Measurements from ENCODE around the gene ANKRD18B. TPM values are rescaled to one million over a fixed set of nuclear protein-coding genes. Genes with fewer than 3 reads are reported as not detected.
A peak's percentile ranks its signal among the peaks of the same experiment; 100 is the strongest.
"Not testable (repeated sequence)": the region's sequence is repeated elsewhere in the genome, so short reads cannot be mapped to it uniquely, and the experiment has no call there.

Gene ANKRD18B
- total RNA-seq, 4 donors from 2014 or later = 3.8 to 19.8 (median 10.8) TPM

DNA sequence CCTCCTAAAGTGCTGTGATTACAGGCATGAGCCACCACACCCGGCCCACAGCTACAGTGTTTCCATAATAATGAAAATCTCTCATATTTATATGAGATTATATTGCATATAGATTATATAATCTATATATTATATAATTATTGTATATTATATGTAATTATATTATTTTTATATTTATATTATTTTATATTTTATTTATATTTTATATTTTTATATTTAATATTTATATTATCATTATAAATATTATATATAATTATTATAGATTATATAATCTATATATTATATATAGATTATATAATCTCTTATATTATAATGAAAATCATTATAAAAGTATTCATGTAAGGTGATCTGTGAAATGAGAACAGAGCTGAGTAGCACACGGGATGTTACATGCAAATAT is 11.5 kb downstream of the ANKRD18B start:
- 81 to 88% methylated on average over 2 of the region's 2 CpGs for WGBS, 2 donors

DNA sequence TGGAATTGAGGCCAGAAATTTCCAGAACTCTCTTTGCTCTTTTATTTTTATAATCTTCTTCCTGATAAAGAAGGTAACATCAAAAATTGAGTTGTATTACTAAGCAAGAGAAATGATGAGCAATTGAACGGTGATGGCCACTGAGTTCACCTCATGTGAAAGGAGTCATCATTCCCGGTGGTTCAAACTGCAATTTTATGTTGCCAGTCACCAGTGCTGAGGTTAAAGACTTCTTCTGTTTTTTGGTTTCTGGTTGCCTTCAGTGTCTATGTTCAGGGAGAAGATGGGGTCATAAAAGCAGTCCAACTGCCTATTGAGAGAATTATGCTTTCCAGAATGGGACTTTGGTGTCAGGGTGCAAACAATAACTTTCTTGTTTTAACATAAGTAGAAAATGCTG is 19.4 kb downstream of the ANKRD18B start:
- H3K4me3 ChIP-seq; H3K27ac ChIP-seq; H3K9me3 ChIP-seq; intact Hi-C loops (cut with DNase I); H3K4me1 ChIP-seq; H3K36me3 ChIP-seq; DNase-seq; H3K27me3 ChIP-seq: not testable (repeated sequence)
- WGBS, 2 donors = 75 to 91% methylated on average over 2 of the region's 2 CpGs

More for the DNA sequence above, 11.5 kb downstream of the ANKRD18B start:
- H3K36me3 ChIP-seq = no peaks in the 10 kb centered on the region
- H3K9me3 ChIP-seq = no peaks in the 10 kb centered on the region
- H3K27me3 ChIP-seq = peaks cover 0 to 5% (median 0%) of the 10 kb centered on the region in 4 donors
- H3K4me1 ChIP-seq = no peaks in the 10 kb centered on the region
- H3K4me3 ChIP-seq = no peak overlapping the region
- H3K27ac ChIP-seq = no peak overlapping the region
- no peak for DNase-seq
- intact Hi-C loops (cut with DNase I) = no loop called here
- TF ChIP-seq POLR2A (IDR thresholded peaks at IDR 0.05) = no peak
- TF ChIP-seq, protein P1, sequence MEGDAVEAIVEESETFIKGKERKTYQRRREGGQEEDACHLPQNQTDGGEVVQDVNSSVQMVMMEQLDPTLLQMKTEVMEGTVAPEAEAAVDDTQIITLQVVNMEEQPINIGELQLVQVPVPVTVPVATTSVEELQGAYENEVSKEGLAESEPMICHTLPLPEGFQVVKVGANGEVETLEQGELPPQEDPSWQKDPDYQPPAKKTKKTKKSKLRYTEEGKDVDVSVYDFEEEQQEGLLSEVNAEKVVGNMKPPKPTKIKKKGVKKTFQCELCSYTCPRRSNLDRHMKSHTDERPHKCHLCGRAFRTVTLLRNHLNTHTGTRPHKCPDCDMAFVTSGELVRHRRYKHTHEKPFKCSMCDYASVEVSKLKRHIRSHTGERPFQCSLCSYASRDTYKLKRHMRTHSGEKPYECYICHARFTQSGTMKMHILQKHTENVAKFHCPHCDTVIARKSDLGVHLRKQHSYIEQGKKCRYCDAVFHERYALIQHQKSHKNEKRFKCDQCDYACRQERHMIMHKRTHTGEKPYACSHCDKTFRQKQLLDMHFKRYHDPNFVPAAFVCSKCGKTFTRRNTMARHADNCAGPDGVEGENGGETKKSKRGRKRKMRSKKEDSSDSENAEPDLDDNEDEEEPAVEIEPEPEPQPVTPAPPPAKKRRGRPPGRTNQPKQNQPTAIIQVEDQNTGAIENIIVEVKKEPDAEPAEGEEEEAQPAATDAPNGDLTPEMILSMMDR (IDR thresholded peaks at IDR 0.05) = no peak

DNA sequence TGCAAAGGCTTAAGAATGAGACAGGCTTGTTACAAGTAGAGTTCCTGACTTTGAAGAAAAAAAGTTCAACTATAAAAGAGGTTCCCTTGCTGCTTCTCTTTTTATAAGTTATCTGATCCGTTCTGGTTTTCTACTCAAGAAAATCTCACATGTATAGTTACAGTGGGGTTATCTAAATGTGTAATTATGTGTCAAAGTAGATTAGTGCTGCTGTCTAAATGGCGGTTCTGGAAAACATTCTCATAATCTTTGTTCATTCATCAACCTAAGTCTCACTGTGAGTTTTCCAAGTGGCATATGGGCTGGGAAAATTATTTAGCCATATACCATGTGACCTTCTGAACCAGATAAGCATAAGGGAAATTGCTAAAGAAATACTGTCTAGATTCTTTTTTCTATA is 21.7 kb downstream of the ANKRD18B start:
- H3K36me3 ChIP-seq; H3K27me3 ChIP-seq; H3K4me1 ChIP-seq; DNase-seq; H3K9me3 ChIP-seq; H3K4me3 ChIP-seq; intact Hi-C loops (cut with DNase I); H3K27ac ChIP-seq: not testable (repeated sequence)
- WGBS, 2 donors = 47 to 68% methylated on average over 2 of the region's 2 CpGs

DNA sequence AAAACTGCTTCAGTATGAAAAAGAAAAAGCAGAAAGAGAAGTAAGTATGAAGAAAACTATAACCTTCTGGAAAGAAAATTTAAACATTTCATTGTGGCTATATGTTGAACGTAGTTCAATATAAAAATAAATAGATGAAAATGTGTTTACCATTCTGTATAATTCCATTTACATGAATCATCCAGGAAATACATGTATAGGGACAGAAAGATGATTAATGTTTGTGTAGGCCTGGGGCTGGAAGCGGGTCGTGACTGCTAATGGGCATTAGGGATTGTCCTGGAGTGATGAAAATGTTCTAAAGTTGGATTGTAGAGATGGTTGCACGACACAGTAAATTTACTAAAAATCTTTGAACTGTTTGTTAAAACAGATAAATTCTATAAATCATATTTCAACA is 24.8 kb downstream of the ANKRD18B start:
- H3K9me3 ChIP-seq; H3K27me3 ChIP-seq; H3K27ac ChIP-seq; intact Hi-C loops (cut with DNase I); H3K4me1 ChIP-seq; H3K4me3 ChIP-seq; DNase-seq; H3K36me3 ChIP-seq: not testable (repeated sequence)
- 37 to 41% methylated on average over 4 of the region's 4 CpGs for WGBS, 2 donors

DNA sequence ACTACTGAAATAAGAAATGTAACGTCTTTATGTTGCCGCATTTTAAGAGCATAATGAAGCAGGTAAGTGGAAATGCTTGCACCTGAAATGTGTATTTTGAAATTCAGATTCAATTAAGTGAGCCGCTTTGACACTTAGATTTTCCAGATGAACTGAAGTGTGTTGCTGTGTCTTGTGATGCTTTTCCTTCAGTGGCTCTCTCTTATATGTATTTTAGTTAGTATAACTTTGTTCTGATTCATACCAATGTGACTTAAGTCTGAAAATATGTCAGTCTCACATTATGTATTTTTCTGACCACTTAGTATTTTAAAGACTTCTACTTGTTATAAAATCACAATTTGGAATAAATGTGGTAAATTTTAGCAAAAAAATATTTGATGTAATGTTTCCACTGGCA is 25.4 kb downstream of the ANKRD18B start:
- DNase-seq; H3K27ac ChIP-seq; H3K27me3 ChIP-seq; H3K4me3 ChIP-seq; H3K9me3 ChIP-seq; H3K4me1 ChIP-seq; H3K36me3 ChIP-seq; intact Hi-C loops (cut with DNase I): not testable (repeated sequence)
- WGBS, 2 donors = 90 to 91% methylated on average over 3 of the region's 3 CpGs

DNA sequence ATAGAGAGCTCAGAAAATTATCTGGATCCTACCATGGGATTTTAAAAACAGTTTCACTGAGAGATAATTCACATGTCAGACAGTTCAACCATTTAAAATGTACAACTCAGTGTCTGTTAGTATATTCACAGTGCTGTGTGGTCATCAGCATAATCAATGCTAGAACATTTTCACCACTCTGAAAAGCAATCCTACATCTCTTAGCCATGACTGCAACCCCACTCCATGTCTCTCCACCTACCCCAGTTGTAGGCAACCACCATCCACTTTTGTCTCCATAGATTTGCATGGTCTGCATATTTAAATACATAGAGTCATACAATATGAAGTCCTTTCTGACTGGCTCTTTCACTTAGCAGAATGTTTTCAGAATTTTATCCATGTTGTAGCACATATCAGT is 27.1 kb downstream of the ANKRD18B start:
- H3K27ac ChIP-seq; H3K9me3 ChIP-seq; H3K36me3 ChIP-seq; H3K4me3 ChIP-seq; intact Hi-C loops (cut with DNase I); H3K27me3 ChIP-seq; DNase-seq; H3K4me1 ChIP-seq: not testable (repeated sequence)

DNA sequence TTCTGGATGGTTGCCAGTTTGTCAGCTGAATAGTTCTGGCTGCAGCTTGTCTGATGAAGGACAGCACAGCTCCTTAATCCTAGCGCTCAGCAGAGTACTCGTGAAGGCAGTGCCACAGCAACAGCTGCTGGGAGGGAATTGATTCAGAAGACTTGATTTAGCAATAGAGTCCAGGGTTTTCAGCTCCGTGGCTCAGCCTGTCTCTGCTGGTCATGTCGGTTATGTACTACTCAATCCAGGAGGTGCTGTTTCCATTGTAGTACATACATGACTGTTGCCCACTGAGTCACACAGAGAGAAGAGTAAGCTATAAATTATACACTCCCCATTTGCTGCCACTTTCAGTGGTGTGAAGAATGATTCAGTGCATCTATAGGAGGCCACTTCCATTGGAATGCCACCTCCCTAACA is 28.3 kb downstream of the ANKRD18B start:
- WGBS, 2 donors = 10 to 27% methylated on average over 2 to 3 of the region's 4 CpGs
- DNase-seq; intact Hi-C loops (cut with DNase I): not testable (repeated sequence)

DNA sequence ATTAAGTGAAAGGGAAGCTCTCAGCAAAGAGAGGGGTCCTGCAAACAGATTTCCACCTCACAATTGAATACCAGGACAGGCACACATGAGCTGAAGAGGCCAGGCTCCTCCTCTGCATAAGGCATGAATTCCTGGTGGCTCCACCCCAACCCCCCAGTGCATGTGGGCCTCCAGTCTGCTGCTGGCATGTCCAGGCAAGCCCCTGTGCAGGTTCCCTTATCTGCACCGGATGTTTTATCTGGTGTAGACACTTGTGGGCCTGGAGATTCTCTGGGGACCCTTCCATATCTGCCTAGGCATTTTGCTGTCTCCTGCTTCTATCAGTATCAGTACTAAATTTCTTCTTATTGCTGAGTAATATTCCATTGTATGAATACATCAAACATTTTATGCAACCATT is 36.2 kb downstream of the ANKRD18B start:
- H3K4me3 ChIP-seq; DNase-seq; H3K36me3 ChIP-seq; H3K27ac ChIP-seq; intact Hi-C loops (cut with DNase I); H3K9me3 ChIP-seq; H3K27me3 ChIP-seq; H3K4me1 ChIP-seq: not testable (repeated sequence)
- 40% methylated on average over 1 of the region's 1 CpG; no CpG with 5 or more reads in 1 of the 2 donors for WGBS, 2 donors

More for the DNA sequence above, 28.3 kb downstream of the ANKRD18B start:
- not testable (repeated sequence) for H3K4me1 ChIP-seq, H3K36me3 ChIP-seq, H3K27me3 ChIP-seq, H3K9me3 ChIP-seq, H3K4me3 ChIP-seq
- H3K27ac ChIP-seq = peak overlapping the region in 1 of 4 donors; percentile 21

DNA sequence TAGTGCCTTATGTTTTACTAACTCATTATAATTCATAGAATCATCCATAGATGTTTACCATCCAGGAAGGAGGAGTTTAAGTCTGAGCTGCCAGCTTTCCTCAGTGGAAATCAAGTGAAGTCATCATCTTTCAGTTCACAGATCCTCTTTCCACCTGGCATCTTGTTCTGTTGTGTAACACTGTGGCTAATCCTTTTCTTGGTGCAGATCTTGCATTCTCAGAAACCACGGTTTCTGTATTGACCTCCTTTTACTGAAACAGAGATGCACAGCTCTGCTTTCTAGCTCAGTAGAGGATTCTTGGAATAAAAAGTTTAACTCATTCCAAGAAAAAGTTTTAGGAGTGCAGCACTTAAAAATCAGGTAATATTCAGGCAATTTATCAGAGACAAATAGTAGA is 38.1 kb downstream of the ANKRD18B start:
- H3K4me3 ChIP-seq; H3K4me1 ChIP-seq; H3K27ac ChIP-seq; H3K27me3 ChIP-seq; intact Hi-C loops (cut with DNase I); H3K9me3 ChIP-seq; DNase-seq; H3K36me3 ChIP-seq: not testable (repeated sequence)
- 29 to 57% methylated on average over 1 of the region's 1 CpG for WGBS, 2 donors

DNA sequence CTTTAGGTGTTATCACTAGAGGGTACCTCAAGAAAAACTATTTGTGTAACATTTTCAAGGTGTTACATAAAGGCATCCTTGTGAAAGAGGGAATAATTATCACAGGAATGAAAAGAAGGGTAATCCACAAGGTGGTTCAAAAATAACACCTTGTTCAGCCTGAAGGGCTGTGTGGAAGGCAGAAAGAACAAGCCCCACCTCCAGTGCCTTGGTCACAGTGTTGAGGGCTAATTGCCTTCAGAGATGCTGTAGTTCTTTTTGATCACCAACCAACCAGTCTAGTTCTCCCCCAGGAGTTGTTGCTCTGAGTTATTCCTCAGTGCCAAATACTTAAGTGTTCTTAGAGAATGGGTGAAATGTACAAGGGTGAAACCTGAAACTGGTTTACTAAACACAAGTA is 43.7 kb downstream of the ANKRD18B start:
- intact Hi-C loops (cut with DNase I); H3K9me3 ChIP-seq; H3K27me3 ChIP-seq; H3K4me3 ChIP-seq; H3K27ac ChIP-seq; DNase-seq; H3K4me1 ChIP-seq: not testable (repeated sequence)
- H3K36me3 ChIP-seq = peaks cover 0 to 12% (median 0%) of the 10 kb centered on the region in 3 donors

DNA sequence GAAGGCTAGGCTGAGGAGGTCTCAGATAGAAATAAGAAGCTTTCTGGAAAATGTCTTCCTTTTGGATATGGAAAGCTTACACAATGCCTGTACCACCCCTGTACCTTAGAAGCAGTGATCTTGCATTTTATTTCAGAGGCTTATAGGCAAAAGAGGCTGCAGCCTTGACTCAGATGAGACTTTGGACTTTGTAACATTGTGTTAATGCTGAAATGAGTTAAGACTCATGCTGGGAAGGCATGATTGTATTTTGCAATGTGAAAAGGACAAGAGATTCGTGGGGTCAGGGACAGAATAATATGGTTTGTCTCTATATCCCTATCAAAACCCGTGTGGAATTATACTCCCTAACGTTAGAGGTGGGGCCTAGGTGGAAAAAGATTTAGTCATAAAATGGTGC is 53.7 kb downstream of the ANKRD18B start:
- H3K4me1 ChIP-seq; H3K36me3 ChIP-seq; H3K27me3 ChIP-seq; H3K27ac ChIP-seq; H3K4me3 ChIP-seq; H3K9me3 ChIP-seq; DNase-seq; intact Hi-C loops (cut with DNase I): not testable (repeated sequence)
- 74% methylated on average over 3 of the region's 3 CpGs; no CpG with 5 or more reads in 1 of the 2 donors for WGBS, 2 donors

DNA sequence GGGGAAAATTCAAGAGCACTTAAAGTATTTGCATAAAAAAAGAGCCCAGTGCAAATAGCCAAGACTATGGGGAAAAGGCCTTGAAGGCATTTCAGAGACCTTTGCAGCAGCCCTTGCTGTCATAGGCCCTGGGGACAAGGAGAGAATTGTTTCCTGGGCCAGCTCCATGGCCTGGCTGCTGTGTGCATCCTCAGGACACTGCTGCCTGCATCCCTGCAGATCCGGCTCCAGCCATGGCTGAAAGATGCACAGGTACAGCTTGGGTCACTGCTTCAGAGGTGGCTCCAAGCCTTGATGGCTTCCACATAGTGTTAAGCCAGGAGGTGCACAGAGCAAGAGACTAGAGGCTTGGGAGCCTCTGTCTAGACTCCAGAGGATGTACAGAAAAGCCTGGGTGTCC is 55.9 kb downstream of the ANKRD18B start:
- no CpG with 5 or more reads among the region's 1 CpG for WGBS, 2 donors
- H3K27ac ChIP-seq; H3K9me3 ChIP-seq; H3K4me3 ChIP-seq; DNase-seq; H3K4me1 ChIP-seq; intact Hi-C loops (cut with DNase I); H3K27me3 ChIP-seq; H3K36me3 ChIP-seq: not testable (repeated sequence)

DNA sequence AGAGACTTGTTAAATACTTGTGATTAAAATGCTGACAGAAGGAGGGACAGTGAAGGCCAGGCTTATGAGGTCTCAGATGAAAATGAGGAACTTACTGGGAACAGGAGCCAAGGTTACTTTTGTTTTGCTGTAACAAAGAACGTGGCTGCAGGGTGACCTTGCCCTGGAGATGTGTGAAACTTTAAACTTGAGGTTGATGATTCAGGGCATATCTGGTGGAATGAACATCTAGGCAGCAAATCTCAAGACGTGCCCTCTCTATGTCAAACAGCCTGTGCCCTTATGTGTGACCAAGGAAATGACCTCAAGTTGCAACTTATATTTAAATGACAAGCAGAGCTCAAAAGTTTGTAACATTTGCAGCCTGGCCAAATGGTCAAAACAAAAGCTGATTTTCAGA is 58.6 kb downstream of the ANKRD18B start:
- H3K4me1 ChIP-seq; H3K4me3 ChIP-seq; H3K27ac ChIP-seq; DNase-seq; H3K36me3 ChIP-seq; intact Hi-C loops (cut with DNase I); H3K9me3 ChIP-seq; H3K27me3 ChIP-seq: not testable (repeated sequence)
- 50 to 65% methylated on average over 1 to 2 of the region's 2 CpGs for WGBS, 2 donors
